ENCODE measurements around the gene FLVCR1.

The FLVCR1 gene

DNA sequence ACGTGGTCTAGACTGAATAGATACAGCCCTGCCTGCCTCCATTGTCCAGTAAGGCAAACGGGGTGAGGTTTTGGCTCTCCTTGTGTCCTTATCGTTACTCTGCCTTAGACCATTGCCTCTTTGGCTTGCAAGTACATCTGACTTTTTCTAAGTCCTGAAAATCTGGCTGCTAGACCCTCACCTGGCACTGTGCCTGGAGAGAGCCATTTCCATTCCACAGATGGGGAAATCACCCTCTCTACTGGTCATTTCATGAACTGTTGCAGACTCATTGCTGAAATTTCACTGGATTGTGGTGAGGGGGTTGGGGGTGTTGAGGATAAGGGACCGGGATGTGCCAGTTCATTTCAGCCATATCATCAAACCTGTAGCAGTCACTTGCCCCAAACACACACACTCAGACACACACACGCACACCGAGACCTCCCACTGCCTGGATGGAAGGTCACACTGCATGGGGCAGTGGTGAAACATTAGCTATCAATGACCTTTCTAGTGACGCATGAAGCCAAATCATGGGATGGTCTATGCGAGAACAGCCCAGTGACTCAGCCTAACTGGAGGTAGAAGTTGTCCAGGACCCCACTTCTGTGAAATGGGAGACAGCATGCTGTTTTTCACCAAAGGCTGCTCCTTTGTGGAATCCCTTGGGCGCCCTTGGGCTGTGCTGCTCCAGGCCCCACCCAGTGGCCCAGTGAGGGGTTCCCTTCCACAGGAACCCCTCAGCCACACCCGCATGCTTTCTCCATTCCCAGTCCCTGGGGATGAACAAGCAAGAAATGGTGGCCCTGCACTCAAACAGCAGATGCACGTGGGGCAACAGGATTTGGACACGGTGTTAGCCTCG, 57.4 kb downstream of the FLVCR1 start:
- no peak for FAIRE-seq

DNA sequence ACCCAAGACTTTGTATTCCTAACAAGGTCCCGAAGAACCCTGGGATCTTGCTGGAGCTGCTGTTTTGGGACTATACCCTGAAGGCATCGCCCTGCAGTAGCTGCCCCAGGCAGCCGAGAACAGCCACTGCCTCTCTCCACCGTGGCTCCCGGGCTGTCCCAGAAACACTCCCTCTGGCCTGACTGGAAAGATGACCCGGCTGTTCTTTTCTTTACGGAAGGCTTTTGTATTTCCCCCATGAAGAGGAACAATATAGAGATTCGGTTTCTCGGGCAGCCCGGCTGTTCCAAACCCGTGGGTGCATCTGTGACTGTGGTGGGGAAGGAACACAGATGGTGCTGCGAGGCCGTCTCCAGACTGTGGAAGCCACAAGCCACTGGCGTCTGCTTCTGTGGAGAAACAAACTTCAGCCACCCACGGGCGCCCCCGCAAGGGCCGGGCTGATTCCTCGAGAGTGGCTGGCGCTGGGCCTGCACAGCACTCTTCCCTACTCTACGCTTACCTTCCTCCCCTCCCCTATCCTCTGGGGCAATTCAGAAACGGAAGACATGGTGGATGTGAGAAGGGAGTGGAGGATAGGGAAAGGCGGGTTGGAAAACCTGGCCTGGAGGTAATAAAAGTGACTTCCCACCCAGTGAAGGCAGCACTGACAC, 58.5 kb downstream of the FLVCR1 start:
- no peak for FAIRE-seq

DNA sequence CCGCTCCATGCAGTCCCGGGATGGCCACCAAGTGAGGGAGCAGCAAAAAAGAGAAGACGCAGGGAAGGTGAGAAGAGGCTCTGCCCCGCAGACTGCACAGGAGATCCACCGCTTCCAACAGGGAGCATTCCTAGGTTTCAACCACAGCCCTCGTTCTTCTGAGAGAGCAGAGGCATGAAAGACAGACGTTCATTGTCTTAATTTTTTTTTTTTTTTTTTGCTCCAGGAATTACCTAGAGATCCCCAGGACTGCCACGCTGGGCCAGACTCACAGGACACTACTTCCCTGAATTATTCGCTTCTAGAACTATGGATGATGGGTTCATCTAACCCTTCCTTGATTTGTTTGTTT, 59.0 kb downstream of the FLVCR1 start:
- FAIRE-seq, result no peak

DNA sequence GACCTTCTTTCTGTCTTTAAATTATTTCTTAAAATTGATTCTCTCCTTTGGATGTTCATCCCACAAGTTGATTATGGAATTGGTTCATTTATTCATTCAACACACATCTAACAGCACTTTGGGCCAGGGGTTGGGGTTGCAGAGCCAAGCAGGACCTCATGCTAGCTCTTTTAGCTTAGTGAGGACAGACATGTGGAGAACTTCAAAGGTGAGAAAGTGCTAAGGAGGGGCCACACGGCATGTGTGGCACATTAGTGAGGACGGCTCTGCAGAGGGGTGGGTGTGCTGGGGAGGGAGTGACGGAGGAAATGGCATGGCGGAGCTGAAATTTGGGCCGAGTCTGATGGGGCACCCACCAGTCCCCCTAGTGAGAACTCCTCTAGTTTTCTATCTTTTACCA, 59.8 kb downstream of the FLVCR1 start:
- FAIRE-seq, result no peak

- no peak for FAIRE-seq
Measured at GRCh38 chr1:212918824-212919223, 60.7 kb downstream of the FLVCR1 start.

- no peak for FAIRE-seq
Measured at GRCh38 chr1:212920246-212920645, 62.2 kb downstream of the FLVCR1 start.

DNA sequence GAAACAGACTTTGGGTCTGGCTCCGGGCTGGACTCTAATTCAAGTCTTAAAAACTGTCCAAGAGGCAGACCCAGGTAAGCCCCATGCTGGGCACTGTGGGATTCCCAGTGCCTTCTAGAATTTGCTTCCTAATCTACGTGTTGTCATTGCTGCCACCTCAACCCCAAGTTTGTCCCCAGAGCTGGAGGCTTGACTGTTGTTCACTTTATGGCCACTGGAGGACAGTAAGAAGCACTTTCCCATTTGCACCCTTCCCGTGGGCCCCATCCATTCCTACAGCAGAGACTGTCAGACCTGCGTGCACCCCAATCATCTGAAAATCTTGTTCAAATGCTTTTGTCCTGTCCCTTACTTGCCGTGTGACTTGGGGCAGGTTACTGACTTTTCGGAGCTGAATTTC, 62.8 kb downstream of the FLVCR1 start:
- no peak for FAIRE-seq

GRCh38 chr1:212922016-212922415, 63.9 kb downstream of the FLVCR1 start:
- no peak for FAIRE-seq

- FAIRE-seq, result no peak
Measured at GRCh38 chr1:212926372-212926771, 68.3 kb downstream of the FLVCR1 start.

- FAIRE-seq, result no peak
Measured at GRCh38 chr1:212928323-212929291, 70.5 kb downstream of the FLVCR1 start.

- no peak for FAIRE-seq
Measured at GRCh38 chr1:212930986-212931678, 73.1 kb downstream of the FLVCR1 start.

- FAIRE-seq, result no peak
Measured at GRCh38 chr1:212933815-212934471, 75.9 kb downstream of the FLVCR1 start.

GRCh38 chr1:212935387-212935981, 77.4 kb downstream of the FLVCR1 start:
- no peak for FAIRE-seq

DNA sequence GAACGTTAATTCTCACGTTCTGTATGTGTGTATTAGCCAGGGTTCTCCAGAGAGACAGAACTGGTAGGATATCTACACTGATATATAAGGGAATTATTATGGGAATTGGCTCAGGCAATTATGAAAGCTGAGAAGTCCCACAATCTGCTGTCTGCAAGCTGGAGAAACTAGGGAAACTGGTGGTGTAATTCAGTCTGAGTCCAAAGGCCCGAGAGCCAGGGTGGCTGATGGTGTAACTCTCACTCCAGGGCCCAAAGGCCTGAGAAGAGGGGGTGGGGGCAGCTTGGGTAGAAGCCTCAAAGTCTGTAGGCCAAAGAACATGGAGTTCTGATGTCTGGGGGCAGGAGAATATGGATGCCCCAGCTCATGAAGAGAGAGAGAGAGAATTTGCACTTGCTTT, 79.0 kb downstream of the FLVCR1 start:
- no peak for FAIRE-seq

DNA sequence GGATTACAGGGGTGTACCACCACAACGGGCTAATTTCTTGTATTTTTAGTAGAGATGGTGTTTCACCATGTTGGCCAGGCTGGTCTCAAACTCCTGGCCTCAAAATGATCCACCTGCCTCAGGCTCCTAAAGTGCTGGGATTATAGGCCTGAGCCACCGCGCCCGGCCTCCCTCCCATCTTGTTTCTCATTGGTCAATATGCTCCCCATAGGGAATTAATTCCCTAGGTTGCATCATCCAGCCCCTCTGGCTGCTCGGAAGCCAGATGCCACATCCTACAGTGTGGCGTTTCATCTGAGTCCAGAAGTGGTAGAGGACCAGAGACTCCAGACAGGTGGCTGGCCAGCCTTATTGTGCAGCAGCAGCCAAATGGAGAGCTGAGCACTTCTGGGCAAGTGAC, 80.8 kb downstream of the FLVCR1 start:
- FAIRE-seq, result no peak

DNA sequence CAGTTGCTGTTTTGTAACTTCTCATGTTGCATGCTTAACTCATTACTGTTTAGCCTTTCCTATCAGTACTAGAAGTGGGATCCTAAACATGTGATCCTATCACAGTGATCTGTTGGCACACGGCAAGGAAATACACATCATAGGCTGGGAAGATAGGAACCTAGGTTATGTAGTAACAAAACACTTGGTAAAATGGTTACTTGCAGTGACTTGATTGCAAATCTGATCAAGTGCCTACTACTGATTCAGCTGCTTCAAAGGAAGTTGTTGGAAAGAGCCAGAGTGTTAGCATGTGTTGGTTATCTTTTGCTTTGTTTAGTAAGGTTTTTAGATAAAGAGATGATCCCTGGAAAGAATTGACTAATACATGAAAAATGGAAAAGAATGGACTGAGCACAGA, 83.4 kb downstream of the FLVCR1 start:
- FAIRE-seq, result no peak

- FAIRE-seq, result no peak
Measured at GRCh38 chr1:212942679-212943392, 84.8 kb downstream of the FLVCR1 start.

- no peak for FAIRE-seq
Measured at GRCh38 chr1:212943393-212943710, 85.3 kb downstream of the FLVCR1 start.

GRCh38 chr1:212944229-212944901, 86.3 kb downstream of the FLVCR1 start:
- FAIRE-seq, result no peak

GRCh38 chr1:212945056-212945455, 87.0 kb downstream of the FLVCR1 start:
- no peak for FAIRE-seq

Measured in colon (tissue), 2 donors.